H9 (cell line): ENCODE results near the gene NTRK2. TPM values are rescaled to one million over a fixed set of nuclear protein-coding genes. Genes with fewer than 3 reads are reported as not detected.

Experiments
- DNase-seq: peaks from one replicate; pipeline ENCODE4 v3.0.0-alpha.2; 2017
- H2AFZ ChIP-seq: one replicate; pipeline ENCODE4 v1.6.1; 2013; ENCODE audit warnings: mild to moderate bottlenecking, low read length, control low read depth, moderate library complexity
- H2AK5ac ChIP-seq: 2 replicates; pipeline ENCODE4 v1.6.1; 2013; ENCODE audit warnings: low read length, control low read depth, mixed read lengths; ENCODE audit not compliant: insufficient read length
- H2BK120ac ChIP-seq: one replicate; pipeline ENCODE4 v1.6.1; 2013; ENCODE audit warnings: low read depth, mild to moderate bottlenecking, low read length, control low read depth, inconsistent platforms; ENCODE audit not compliant: poor library complexity, severe bottlenecking
- H2BK12ac ChIP-seq: 2 replicates; pipeline ENCODE4 v1.6.1; 2013; ENCODE audit warnings: low read length, control low read depth, mixed read lengths, low read depth; ENCODE audit not compliant: insufficient read length
- H2BK15ac ChIP-seq: 2 replicates; pipeline ENCODE4 v1.6.1; 2013; ENCODE audit warnings: low read depth, low read length, control low read depth
- H2BK20ac ChIP-seq: one replicate; pipeline ENCODE4 v1.6.1; 2013; ENCODE audit warnings: low read depth, mild to moderate bottlenecking, low read length, control low read depth, inconsistent platforms; ENCODE audit not compliant: poor library complexity, severe bottlenecking
- H2BK5ac ChIP-seq: 2 replicates; pipeline ENCODE4 v1.6.1; 2013; ENCODE audit warnings: low read length, control low read depth, mixed read lengths; ENCODE audit not compliant: insufficient read length
- H3K14ac ChIP-seq: 2 replicates; pipeline ENCODE4 v1.6.1; 2013; ENCODE audit warnings: low read length, control low read depth; ENCODE audit not compliant: insufficient read depth
- H3K18ac ChIP-seq: 2 replicates; pipeline ENCODE4 v1.6.1; 2013; ENCODE audit warnings: low read depth, mild to moderate bottlenecking, mixed read lengths, low read length, control low read depth; ENCODE audit not compliant: insufficient read length
- H3K23ac ChIP-seq: 2 replicates; pipeline ENCODE4 v1.6.1; 2013; ENCODE audit warnings: low read length, control low read depth, mixed read lengths, low read depth; ENCODE audit not compliant: insufficient read length
- H3K23me2 ChIP-seq: 2 replicates; pipeline ENCODE4 v1.6.1; 2013; ENCODE audit warnings: low read depth, mild to moderate bottlenecking, mixed read lengths, low read length, control low read depth; ENCODE audit not compliant: insufficient read length, poor library complexity, severe bottlenecking
- H3K27ac ChIP-seq: 2 replicates; pipeline ENCODE4 v1.5.1; 2013; ENCODE audit warnings: low read length, control low read depth, mixed read lengths, low read depth; ENCODE audit not compliant: insufficient read length
- H3K27me3 ChIP-seq: 2 replicates; pipeline ENCODE4 v1.6.1; 2013; ENCODE audit warnings: low read length, control low read depth, inconsistent platforms; ENCODE audit not compliant: insufficient read depth
- H3K4ac ChIP-seq: 2 replicates; pipeline ENCODE4 v1.6.1; 2013; ENCODE audit warnings: low read depth, mild to moderate bottlenecking, control low read depth, inconsistent platforms, low read length, moderate library complexity
- H3K4me1 ChIP-seq: 2 replicates; pipeline ENCODE4 v1.6.1; 2013; ENCODE audit warnings: low read length, control low read depth, inconsistent platforms; ENCODE audit not compliant: insufficient read depth
- H3K4me2 ChIP-seq: 2 replicates; pipeline ENCODE4 v1.6.1; 2013; ENCODE audit warnings: low read length, control low read depth, mixed read lengths; ENCODE audit not compliant: insufficient read length, insufficient read depth
- H3K56ac ChIP-seq: 2 replicates; pipeline ENCODE4 v1.6.1; 2013; ENCODE audit warnings: low read depth, mild to moderate bottlenecking, mixed read lengths, low read length, control low read depth; ENCODE audit not compliant: insufficient read length
- H3K79me1 ChIP-seq: 2 replicates; pipeline ENCODE4 v1.6.1; 2013; ENCODE audit warnings: low read depth, mild to moderate bottlenecking, moderate library complexity, low read length, control low read depth, inconsistent platforms; ENCODE audit not compliant: insufficient read depth, poor library complexity, severe bottlenecking
- H3K79me2 ChIP-seq: 2 replicates; pipeline ENCODE4 v1.6.1; 2013; ENCODE audit warnings: low read length, control low read depth, inconsistent platforms; ENCODE audit not compliant: insufficient read depth
- H3K9ac ChIP-seq: 2 replicates; pipeline ENCODE4 v1.6.1; 2013; ENCODE audit warnings: low read length, control low read depth, mixed read lengths; ENCODE audit not compliant: insufficient read length; ENCODE audit errors: extremely low read depth
- H3K9me3 ChIP-seq: one replicate; pipeline ENCODE4 v1.6.1; 2013; ENCODE audit warnings: low read depth, low read length, inconsistent platforms; ENCODE audit not compliant: control insufficient read depth
- H3T11ph ChIP-seq: one replicate; pipeline ENCODE4 v1.6.1; 2013; ENCODE audit warnings: mild to moderate bottlenecking, low read length, control low read depth, inconsistent platforms
- H4K20me1 ChIP-seq: one replicate; pipeline ENCODE4 v1.6.1; 2013; ENCODE audit not compliant: control insufficient read depth, insufficient read length, insufficient read depth
- H4K5ac ChIP-seq: 2 replicates; pipeline ENCODE4 v1.6.1; 2013; ENCODE audit warnings: low read depth, mild to moderate bottlenecking, mixed read lengths, low read length, control low read depth; ENCODE audit not compliant: insufficient read length
- H4K8ac ChIP-seq: replicated peaks from 2 replicates; pipeline ENCODE4 v1.6.1; 2013; ENCODE audit warnings: low read length, control low read depth, mixed read lengths, low read depth; ENCODE audit not compliant: insufficient read length
- H4K91ac ChIP-seq: 2 replicates; pipeline ENCODE4 v1.6.1; 2013; ENCODE audit warnings: low read depth, mild to moderate bottlenecking, moderate library complexity, mixed read lengths, low read length, control low read depth; ENCODE audit not compliant: insufficient read length
- H3K27ac Mint-ChIP-seq, 3 experiments: 2 replicates in 2 of 3; 3 replicates in 1 of 3; pipeline ENCODE4 v1.8.0; 2020 to 2021; ENCODE audit warnings: mixed read lengths in 3 of 3, mild to moderate bottlenecking in 1 of 3, moderate library complexity in 1 of 3
- H3K27me3 Mint-ChIP-seq: 2 replicates; pipeline ENCODE4 v1.8.0; 2021; ENCODE audit warnings: low read depth, mild to moderate bottlenecking, moderate library complexity, mixed read lengths
- H3K36me3 Mint-ChIP-seq, 3 experiments: 2 replicates in 2 of 3; 3 replicates in 1 of 3; pipeline ENCODE4 v1.8.0; 2020 to 2021; ENCODE audit warnings: low read depth in 3 of 3, mixed read lengths in 3 of 3; ENCODE audit not compliant: insufficient read depth in 1 of 3
- H3K4me1 Mint-ChIP-seq, 2 experiments: 2 replicates each; pipeline ENCODE4 v1.8.0; 2020; ENCODE audit warnings: mixed read lengths in 2 of 2
- H3K4me3 Mint-ChIP-seq, 2 experiments: 2 replicates in 1 of 2; 3 replicates in 1 of 2; pipeline ENCODE4 v1.8.0; 2020 to 2021; ENCODE audit warnings: mild to moderate bottlenecking in 2 of 2, mixed read lengths in 2 of 2, moderate library complexity in 1 of 2
- H3K9me3 Mint-ChIP-seq, 2 experiments: 2 replicates in 1 of 2; 3 replicates in 1 of 2; pipeline ENCODE4 v1.8.0; 2020; ENCODE audit warnings: mild to moderate bottlenecking in 2 of 2, mixed read lengths in 2 of 2, moderate library complexity in 1 of 2
- WGBS: extraction: QIAGEN DNeasy Blood & Tissue Kit; methylation state at CpG from one replicate; pipeline ENCODE4 v1.1.7; 2013; ENCODE audit warnings: missing lambda C conversion rate, low lambda C conversion rate, mixed read lengths; ENCODE audit not compliant: insufficient read length; ENCODE audit errors: extremely low coverage; 5-methylcytosine and 5-hydroxymethylcytosine counted together
- total RNA-seq: library from RNA; stranded (reverse); gene quantifications from 2 replicates; pipeline ENCODE4 v1.2.1, GENCODE V29; 2021
- TF ChIP-seq, protein P1 (sequence below): fragments of 200-600 bp; sonication (generic); conservative IDR thresholded peaks from 3 replicates; pipeline ENCODE4 v1.8.0; 2021; ENCODE audit warnings: antibody characterized with exemption, mild to moderate bottlenecking

The NTRK2 gene
- total RNA-seq, 1 experiment from 2014 or later: 0.02 TPM

DNA sequence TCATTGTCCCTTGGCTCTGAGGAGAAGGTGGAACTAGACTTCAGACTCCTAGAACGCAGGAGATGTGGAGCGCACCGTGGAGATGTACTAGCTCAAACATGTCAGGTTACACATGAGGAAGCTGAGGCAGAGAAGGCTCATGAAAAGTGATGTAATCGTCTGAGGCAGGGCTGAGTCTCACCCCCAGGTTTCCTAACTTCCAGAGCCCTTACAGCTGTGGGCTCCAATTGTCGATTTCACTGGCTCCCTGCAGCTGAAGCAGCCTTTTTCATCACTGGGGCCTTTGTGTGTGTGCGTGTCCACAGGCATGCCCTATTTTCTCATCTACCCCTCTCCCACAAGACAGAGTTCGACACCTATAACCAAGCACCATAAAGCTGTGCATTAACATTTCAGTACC lies 370.6 kb downstream of the NTRK2 start:
- H3K27ac ChIP-seq: no peak overlapping the region
- H4K8ac ChIP-seq: no peak overlapping the region
- no peak for DNase-seq
- no peaks in the 10 kb centered on the region for H3K79me2 ChIP-seq
- H3K9ac ChIP-seq: no peak overlapping the region
- no peaks in the 10 kb centered on the region for H3K36me3 Mint-ChIP-seq
- H4K91ac ChIP-seq: no peak overlapping the region
- no CpG with 5 or more reads among the region's 7 CpGs for WGBS
- TF ChIP-seq, protein P1, sequence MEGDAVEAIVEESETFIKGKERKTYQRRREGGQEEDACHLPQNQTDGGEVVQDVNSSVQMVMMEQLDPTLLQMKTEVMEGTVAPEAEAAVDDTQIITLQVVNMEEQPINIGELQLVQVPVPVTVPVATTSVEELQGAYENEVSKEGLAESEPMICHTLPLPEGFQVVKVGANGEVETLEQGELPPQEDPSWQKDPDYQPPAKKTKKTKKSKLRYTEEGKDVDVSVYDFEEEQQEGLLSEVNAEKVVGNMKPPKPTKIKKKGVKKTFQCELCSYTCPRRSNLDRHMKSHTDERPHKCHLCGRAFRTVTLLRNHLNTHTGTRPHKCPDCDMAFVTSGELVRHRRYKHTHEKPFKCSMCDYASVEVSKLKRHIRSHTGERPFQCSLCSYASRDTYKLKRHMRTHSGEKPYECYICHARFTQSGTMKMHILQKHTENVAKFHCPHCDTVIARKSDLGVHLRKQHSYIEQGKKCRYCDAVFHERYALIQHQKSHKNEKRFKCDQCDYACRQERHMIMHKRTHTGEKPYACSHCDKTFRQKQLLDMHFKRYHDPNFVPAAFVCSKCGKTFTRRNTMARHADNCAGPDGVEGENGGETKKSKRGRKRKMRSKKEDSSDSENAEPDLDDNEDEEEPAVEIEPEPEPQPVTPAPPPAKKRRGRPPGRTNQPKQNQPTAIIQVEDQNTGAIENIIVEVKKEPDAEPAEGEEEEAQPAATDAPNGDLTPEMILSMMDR: no peak
- H2BK5ac ChIP-seq: no peak overlapping the region
- no peaks in the 10 kb centered on the region for H3K4me1 ChIP-seq
- H3K9me3 ChIP-seq: no peaks in the 10 kb centered on the region
- H3K4ac ChIP-seq: no peak overlapping the region
- H3K23ac ChIP-seq: no peak overlapping the region
- no peak overlapping the region for H4K5ac ChIP-seq
- no peak overlapping the region for H3K4me2 ChIP-seq
- H2AK5ac ChIP-seq: no peak overlapping the region
- H2AFZ ChIP-seq: no peak overlapping the region
- no peak overlapping the region for H3K14ac ChIP-seq
- no peak overlapping the region for H3K27ac Mint-ChIP-seq
- H3K27me3 Mint-ChIP-seq: no peaks in the 10 kb centered on the region; the same call in 1 of the 2 replicates
- H3K4me1 Mint-ChIP-seq: no peaks in the 10 kb centered on the region; a peak in 1 of 4 replicates
- H3K27me3 ChIP-seq: no peaks in the 10 kb centered on the region
- H3K18ac ChIP-seq: no peak overlapping the region
- H3K56ac ChIP-seq: no peak overlapping the region
- no peaks in the 10 kb centered on the region for H4K20me1 ChIP-seq
- no peak overlapping the region for H2BK20ac ChIP-seq
- no peak overlapping the region for H2BK120ac ChIP-seq
- no peak overlapping the region for H3T11ph ChIP-seq
- H3K4me3 Mint-ChIP-seq: no peak overlapping the region
- no peak overlapping the region for H2BK12ac ChIP-seq
- no peaks in the 10 kb centered on the region for H3K79me1 ChIP-seq
- H2BK15ac ChIP-seq: no peak overlapping the region
- H3K9me3 Mint-ChIP-seq: no peaks in the 10 kb centered on the region; a peak in 1 of 5 replicates
- no peaks in the 10 kb centered on the region for H3K23me2 ChIP-seq
